Liver (tissue), 3 donors: ENCODE measurements around the gene SUPT5H.

Source experiments
- CTCF ChIP-seq: fragments of 150-350 bp; IDR thresholded peaks from 2 replicates; pipeline ENCODE4 v1.5.1; 2017; ENCODE audit warnings: improper control_type of control experiment, low read depth, low read length; ENCODE audit not compliant: missing input control
- EGR1 ChIP-seq, 2 donors: IDR thresholded peaks; 2 replicates each; pipeline ENCODE4 v1.6.1; 2016 to 2018; ENCODE audit warnings: antibody characterized with exemption in 2 of 2, low read depth in 2 of 2
- GABPA ChIP-seq, 2 donors: IDR thresholded peaks in 1 of 2; conservative IDR thresholded peaks in 1 of 2; 2 replicates each; pipeline ENCODE4 v1.6.1; 2016; ENCODE audit warnings: antibody characterized with exemption in 2 of 2, mild to moderate bottlenecking in 1 of 2, moderate library complexity in 1 of 2
- JUND ChIP-seq, 2 donors: IDR thresholded peaks; 2 replicates each; pipeline ENCODE4 v1.6.1; 2016; ENCODE audit warnings: antibody characterized with exemption in 2 of 2
- MAX ChIP-seq: IDR thresholded peaks from 2 replicates; pipeline ENCODE4 v1.6.1; 2016; ENCODE audit warnings: antibody characterized with exemption
- REST ChIP-seq: IDR thresholded peaks from 2 replicates; pipeline ENCODE4 v1.6.1; 2016; ENCODE audit warnings: antibody characterized with exemption, mild to moderate bottlenecking
- RXRA ChIP-seq, 2 donors: IDR thresholded peaks; 2 replicates each; pipeline ENCODE4 v1.6.1; 2017 to 2018; ENCODE audit warnings: antibody characterized with exemption in 2 of 2, mild to moderate bottlenecking in 1 of 2
- SP1 ChIP-seq: IDR thresholded peaks from 2 replicates; pipeline ENCODE4 v1.6.1; 2018; ENCODE audit warnings: antibody characterized with exemption, mild to moderate bottlenecking
- TAF1 ChIP-seq: conservative IDR thresholded peaks from 2 replicates; pipeline ENCODE4 v1.6.1; 2016; ENCODE audit warnings: antibody characterized with exemption, mild to moderate bottlenecking
- ZBTB33 ChIP-seq: IDR thresholded peaks from 2 replicates; pipeline ENCODE4 v1.6.1; 2016; ENCODE audit warnings: antibody characterized with exemption
- donor health status: healthy.
- donor health status: healthy.

- TF ChIP-seq CTCF (peak; percentile 1), GABPA (IDR thresholded peaks at IDR 0.05 in 1 of 2, conservative IDR thresholded peaks at IDR 0.05 in 1 of 2) (no peak), EGR1 (IDR thresholded peaks at IDR 0.05; ENCODE audit: low read depth in 2 of 2) (no peak), SP1 (no peak), MAX (no peak), ZBTB33 (no peak), REST (no peak), TAF1 (no peak), JUND (IDR thresholded peaks at IDR 0.05) (no peak), RXRA (IDR thresholded peaks at IDR 0.05) (no peak)
Observed at GRCh38 chr19:39408392-39409207, 36.8 kb upstream of the SUPT5H start.
